K562 (cell line): ENCODE measurements around the gene CD74. TPM values are rescaled to one million over a fixed set of nuclear protein-coding genes. Genes with fewer than 3 reads are reported as not detected.

ENCODE experiments used
- ATAC-seq: fragments of 200-7000 bp; cut with Tn5 transposase; 3 replicates; pipeline ENCODE4 v1.9.1; 2020; ENCODE audit warnings: moderate library complexity
- BruUV-seq: library from RNA; stranded (reverse); fragments of 400-500 nt; replicated peaks from 2 replicates; lab custom pipeline; 2021; lab: Mats Ljungman, UMichigan
- CTCF ChIA-PET: fragments of 300-600 bp; formaldehyde crosslinking; extraction: SDS; loops from one replicate; lab custom pipeline; 2021; ENCODE audit warnings: low intra/inter-chr PET ratio; lab: Yijun Ruan, JAX
- POLR2A ChIA-PET: fragments of 300-600, 350-650 bp; sonication (Branson Sonifier 250); formaldehyde crosslinking; extraction: SDS; loops from one replicate; lab custom pipeline; 2021; ENCODE audit warnings: antibody characterized with exemption, inconsistent platforms; lab: Yijun Ruan, JAX
- DNase-seq, 4 experiments: peaks; one replicate each; pipeline versions ENCODE4 v3.0.0 to v3.0.0-alpha.2; 2011 to 2018; ENCODE audit warnings: low spot score in 3 of 4, mixed read lengths in 3 of 4; ENCODE audit errors: extremely low read depth in 1 of 4
- FAIRE-seq: peaks from 2 replicates; lab custom pipeline; 2011; peaks lifted over from hg19 to GRCh38; lab: Jason Lieb, UNC
- H2AFZ ChIP-seq: 2 replicates; pipeline ENCODE4 v1.6.0; 2011; ENCODE audit warnings: low read depth, low read length, control low read depth, inconsistent platforms
- H3K27ac ChIP-seq: fragments of 200-600 bp; 3 replicates; pipeline ENCODE4 v1.8.0; 2011; ENCODE audit warnings: low read depth, mild to moderate bottlenecking, control low read depth, inconsistent platforms, low read length, moderate library complexity, mixed read lengths; ENCODE audit errors: extremely low read depth
- H3K27me3 ChIP-seq, 2 experiments: fragments of 300-600 bp in 1 of 2; 2 replicates in 1 of 2; 3 replicates in 1 of 2; pipeline versions ENCODE4 v1.6.0 to v1.8.0; 2011; ENCODE audit warnings: inconsistent platforms in 2 of 2, low read length in 2 of 2, mild to moderate bottlenecking in 1 of 2, mixed read lengths in 1 of 2, moderate library complexity in 1 of 2; ENCODE audit not compliant: control insufficient read depth in 2 of 2, insufficient read depth in 2 of 2
- H3K36me3 ChIP-seq: fragments of 300-600 bp; 3 replicates; pipeline ENCODE4 v1.8.0; 2011; ENCODE audit warnings: mild to moderate bottlenecking, low read length, inconsistent platforms; ENCODE audit not compliant: control insufficient read depth, insufficient read depth
- H3K4me1 ChIP-seq, 2 experiments: fragments of 200-600 bp in 1 of 2; replicated peaks in 1 of 2; 2 replicates in 1 of 2; 3 replicates in 1 of 2; pipeline versions ENCODE4 v1.5.1 to v1.8.0; 2011; ENCODE audit warnings: inconsistent platforms in 2 of 2, low read length in 2 of 2, mild to moderate bottlenecking in 1 of 2, mixed read lengths in 1 of 2, moderate library complexity in 1 of 2; ENCODE audit not compliant: control insufficient read depth in 2 of 2, insufficient read depth in 2 of 2
- H3K4me2 ChIP-seq: 2 replicates; pipeline ENCODE4 v1.6.1; 2011; ENCODE audit warnings: low read length, control low read depth, inconsistent platforms, mixed read lengths; ENCODE audit not compliant: insufficient read depth
- H3K4me3 ChIP-seq: fragments of 200-600 bp; sonication (generic), shearing (Covaris generic); 2 replicates; pipeline ENCODE4 v1.5.1; 2016; ENCODE audit warnings: control low read depth, inconsistent platforms
- H3K79me2 ChIP-seq: fragments of 200-600 bp; 3 replicates; pipeline ENCODE4 v1.8.0; 2011; ENCODE audit warnings: low read length, inconsistent platforms; ENCODE audit not compliant: control insufficient read depth, insufficient read depth
- H3K9ac ChIP-seq, 2 experiments: 2 replicates each; pipeline versions ENCODE4 v1.6.0 to v1.6.1; 2011; ENCODE audit warnings: low read depth in 2 of 2, low read length in 2 of 2, control low read depth in 1 of 2, inconsistent platforms in 1 of 2, mild to moderate bottlenecking in 1 of 2, mixed read lengths in 1 of 2; ENCODE audit not compliant: insufficient read depth in 1 of 2
- H3K9me1 ChIP-seq: one replicate; pipeline ENCODE4 v1.6.0; 2011; ENCODE audit warnings: inconsistent platforms, mild to moderate bottlenecking, low read length, moderate library complexity; ENCODE audit not compliant: control insufficient read depth, insufficient read depth
- H3K9me3 ChIP-seq: replicated peaks from 2 replicates; pipeline ENCODE4 v1.5.1; 2011; ENCODE audit warnings: low read depth, low read length, inconsistent platforms; ENCODE audit not compliant: control insufficient read depth, insufficient read depth
- H4K20me1 ChIP-seq: replicated peaks from 2 replicates; pipeline ENCODE4 v1.6.1; 2011; ENCODE audit warnings: low read length, inconsistent platforms, mixed read lengths; ENCODE audit not compliant: control insufficient read depth, insufficient read depth
- SAFB ChIP-seq: fragments of 200-400 bp; formaldehyde crosslinking; IDR thresholded peaks from 2 replicates; pipeline ENCODE4 v1.6.1; 2017; ENCODE audit warnings: low read depth, low read length, borderline replicate concordance
- WGBS: fragments of 100-300 bp; shearing (Covaris generic); methylation state at CpG from one replicate; pipeline ENCODE4 v1.1.6; 2016; ENCODE audit warnings: low coverage, mixed read lengths; ENCODE audit not compliant: insufficient coverage; ENCODE audit errors: missing lambda C conversion rate; 5-methylcytosine and 5-hydroxymethylcytosine counted together
- in situ Hi-C: fragments of 300-500 bp; cut with MboI; formaldehyde crosslinking; loops from 4 replicates; pipeline ENCODE4 v1.15.0; 2018; ENCODE audit warnings: inconsistent platforms, mixed read lengths
- intact Hi-C: fragments of 100-400 bp; cut with micrococcal nuclease; formaldehyde crosslinking; loops from 2 replicates; pipeline ENCODE4 v1.14.2; 2022
- polyA plus RNA-seq, 8 experiments: library from polyadenylated mRNA; depleted of rRNA in 4 of 8; stranded (reverse) in 5 of 8; unstranded in 3 of 8; fragments of >200 nt; fragmentation: Nextera tagmentation in 2 of 8; fragmentation: Illumina TruSeq in 1 of 8; extraction: Ambion mirVana in 2 of 8; extraction: Trizol in 1 of 8; gene quantifications; 2 replicates each; pipeline versions ENCODE4 v1.2.1 to v1.2.3, GENCODE V29; 2011 to 2014; ENCODE audit warnings: inconsistent platforms in 1 of 8, missing spikeins in 1 of 8
- total RNA-seq, 7 experiments: library from RNA; depleted of rRNA in 6 of 7; stranded (reverse); fragments of >200 nt in 6 of 7; fragmentation: Illumina TruSeq in 2 of 7; extraction: Trizol in 2 of 7; gene quantifications; 2 replicates each; pipeline versions ENCODE4 v1.2.1 to v1.2.3, GENCODE V29; 2011 to 2021; ENCODE audit warnings: low replicate concordance in 1 of 7
- TF ChIP-seq, protein P1 (sequence below): fragments of 250-450 bp; sonication (Bioruptor Pico); IDR thresholded peaks from 2 replicates; pipeline ENCODE4 v1.8.0; 2022; ENCODE audit warnings: moderate library complexity, mild to moderate bottlenecking, inconsistent platforms

Gene CD74
- total and polyA plus RNA-seq, 9 of the 15 experiments (the other 6 are each of a cell fraction or from before 2014, with no cell fraction given): 0.07 to 4.8 (median 0.32) TPM

DNA sequence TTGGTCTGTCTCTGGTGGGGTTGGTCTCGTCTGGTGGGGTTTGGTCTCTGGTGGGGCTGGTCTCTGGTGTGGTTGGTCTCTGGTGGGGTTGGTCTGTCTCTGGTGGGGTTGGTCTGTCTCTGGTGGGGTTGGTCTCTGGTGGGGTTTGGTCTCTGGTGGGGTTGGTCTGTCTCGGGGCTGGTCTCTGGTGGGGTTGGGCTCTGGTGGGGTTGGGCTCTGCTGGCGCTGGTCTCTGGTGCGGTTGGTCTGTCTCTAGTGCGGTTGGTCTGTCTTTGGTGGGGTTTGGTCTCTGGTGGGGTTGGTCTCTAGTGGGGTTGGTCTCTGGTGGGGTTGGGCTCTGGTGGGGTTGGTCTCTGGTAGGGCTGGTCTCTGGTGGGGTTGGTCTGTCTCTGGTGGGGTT is 16.3 kb upstream of the CD74 start:
- BruUV-seq: no TSS peak
- H3K9ac ChIP-seq: peak overlapping the region in 1 of 2 experiments; percentile 82; a peak in 1 of 4 replicates
- no peaks in the 10 kb centered on the region for H3K9me1 ChIP-seq
- no peaks in the 10 kb centered on the region for H3K79me2 ChIP-seq
- DNase-seq (no peak), FAIRE-seq (no peak), ATAC-seq (no peak)
- H3K27me3 ChIP-seq: peaks cover 0 to 23% of the 10 kb centered on the region in 2 experiments; a peak in 3 of 5 replicates
- no peaks in the 10 kb centered on the region for H3K36me3 ChIP-seq
- intact Hi-C loops (no loop called here), in situ Hi-C loops (no loop called here)
- H3K9me3 ChIP-seq: no peaks in the 10 kb centered on the region
- ChIA-PET POLR2A (interaction anchor here (1.4 kb wide), 1 partner anchor 16 kb away, joined by 3 read pairs; no protein-coding TSS in a partner anchor), CTCF (no interaction called here)
- peaks cover 8 to 19% of the 10 kb centered on the region in 2 experiments; a peak in 4 of 5 replicates for H3K4me1 ChIP-seq
- no peak overlapping the region for H3K4me2 ChIP-seq
- H3K4me3 ChIP-seq: no peak overlapping the region
- H2AFZ ChIP-seq: no peak overlapping the region
- no peaks in the 10 kb centered on the region for H4K20me1 ChIP-seq
- 77% methylated on average over 4 of the region's 5 CpGs for WGBS
- no peak overlapping the region for H3K27ac ChIP-seq
- TF ChIP-seq SAFB: peak; percentile 69; the same call in 1 of the 2 replicates
- TF ChIP-seq, protein P1, sequence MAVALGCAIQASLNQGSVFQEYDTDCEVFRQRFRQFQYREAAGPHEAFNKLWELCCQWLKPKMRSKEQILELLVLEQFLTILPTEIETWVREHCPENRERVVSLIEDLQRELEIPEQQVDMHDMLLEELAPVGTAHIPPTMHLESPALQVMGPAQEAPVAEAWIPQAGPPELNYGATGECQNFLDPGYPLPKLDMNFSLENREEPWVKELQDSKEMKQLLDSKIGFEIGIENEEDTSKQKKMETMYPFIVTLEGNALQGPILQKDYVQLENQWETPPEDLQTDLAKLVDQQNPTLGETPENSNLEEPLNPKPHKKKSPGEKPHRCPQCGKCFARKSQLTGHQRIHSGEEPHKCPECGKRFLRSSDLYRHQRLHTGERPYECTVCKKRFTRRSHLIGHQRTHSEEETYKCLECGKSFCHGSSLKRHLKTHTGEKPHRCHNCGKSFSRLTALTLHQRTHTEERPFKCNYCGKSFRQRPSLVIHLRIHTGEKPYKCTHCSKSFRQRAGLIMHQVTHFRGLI: no peak
